SK-N-SH (cell line): ENCODE results near the gene EZR. TPM values are rescaled to one million over a fixed set of nuclear protein-coding genes. Genes with fewer than 3 reads are reported as not detected.

ENCODE experiments used
- CTCF ChIA-PET: fragments of 300-600, 350-600 bp; formaldehyde crosslinking; extraction: SDS; loops from one replicate; lab custom pipeline; 2021; lab: Yijun Ruan, JAX
- POLR2A ChIA-PET: fragments of 350-600 bp; sonication (Branson Sonifier 250); formaldehyde crosslinking; extraction: SDS; loops from one replicate; lab custom pipeline; 2020; ENCODE audit warnings: antibody characterized with exemption, inconsistent platforms; lab: Yijun Ruan, JAX
- DNase-seq: peaks from one replicate; pipeline ENCODE4 v3.0.0; 2012
- H2AFZ ChIP-seq: fragments of 200-600 bp; sonication (generic); 2 replicates; pipeline ENCODE4 v1.8.1; 2016; ENCODE audit warnings: antibody characterized with exemption, mild to moderate bottlenecking, low read depth
- H3F3A ChIP-seq: fragments of 200-600 bp; sonication (generic); replicated peaks from 2 replicates; pipeline ENCODE3; 2016; ENCODE audit warnings: antibody characterized with exemption, mild to moderate bottlenecking; ENCODE audit not compliant: insufficient read depth
- H3K27ac ChIP-seq, 2 experiments: fragments of 200-500 bp in 1 of 2; fragments of 200-600 bp in 1 of 2; sonication (Bioruptor generic) in 1 of 2; sonication (generic), shearing (Covaris generic) in 1 of 2; 2 replicates each; pipeline versions ENCODE4 v1.5.1 to v1.6.1; 2014 to 2016; ENCODE audit warnings: low read depth in 2 of 2, inconsistent platforms in 1 of 2, low read length in 1 of 2, mild to moderate bottlenecking in 1 of 2, mixed read lengths in 1 of 2
- H3K27me3 ChIP-seq: fragments of 200-600 bp; sonication (generic), shearing (Covaris generic); 2 replicates; pipeline ENCODE4 v1.6.1; 2016; ENCODE audit warnings: mixed run types; ENCODE audit not compliant: insufficient read depth
- H3K36me3 ChIP-seq, 2 experiments: fragments of 200-500 bp in 1 of 2; fragments of 200-600 bp in 1 of 2; sonication (Bioruptor generic) in 1 of 2; sonication (generic) in 1 of 2; replicated peaks in 1 of 2; 2 replicates each; pipeline versions ENCODE3 to v1.5.1; 2014 to 2016; ENCODE audit warnings: low read length in 1 of 2, mild to moderate bottlenecking in 1 of 2; ENCODE audit not compliant: insufficient read depth in 2 of 2, control insufficient read depth in 1 of 2
- H3K4me1 ChIP-seq, 2 experiments: fragments of 200-500 bp in 1 of 2; fragments of 200-600 bp in 1 of 2; sonication (Bioruptor generic) in 1 of 2; sonication (generic), shearing (Covaris generic) in 1 of 2; 2 replicates each; pipeline versions ENCODE4 v1.5.1 to v1.6.1; 2014 to 2016; ENCODE audit warnings: low read depth in 1 of 2, low read length in 1 of 2, mixed run types in 1 of 2; ENCODE audit not compliant: insufficient read depth in 2 of 2, control insufficient read depth in 1 of 2
- H3K4me2 ChIP-seq: fragments of 200-600 bp; sonication (generic), shearing (Covaris generic); 2 replicates; pipeline ENCODE4 v1.6.1; 2017; ENCODE audit warnings: mixed run types
- H3K4me3 ChIP-seq, 2 experiments: fragments of 200-500 bp in 1 of 2; fragments of 200-600 bp in 1 of 2; sonication (Bioruptor generic) in 1 of 2; sonication (generic), shearing (Covaris generic) in 1 of 2; 2 replicates each; pipeline versions ENCODE4 v1.5.1 to v1.8.1; 2014 to 2016; ENCODE audit warnings: low read depth in 2 of 2, inconsistent platforms in 1 of 2, low read length in 1 of 2, mild to moderate bottlenecking in 1 of 2, mixed read lengths in 1 of 2, moderate library complexity in 1 of 2
- H3K79me2 ChIP-seq: fragments of 200-600 bp; sonication (generic); 2 replicates; pipeline ENCODE4 v1.8.1; 2017; ENCODE audit warnings: mild to moderate bottlenecking; ENCODE audit not compliant: insufficient read depth
- H3K9ac ChIP-seq: fragments of 200-600 bp; sonication (generic); 2 replicates; pipeline ENCODE4 v1.6.1; 2017; ENCODE audit warnings: mixed run types
- H3K9me2 ChIP-seq: fragments of 200-600 bp; sonication (generic); 2 replicates; pipeline ENCODE4 v1.6.1; 2017; ENCODE audit warnings: mixed run types
- H3K9me3 ChIP-seq: fragments of 200-600 bp; sonication (generic); 2 replicates; pipeline ENCODE4 v1.6.1; 2017; ENCODE audit warnings: mixed run types, mild to moderate bottlenecking, moderate library complexity
- H4K20me1 ChIP-seq: fragments of 200-600 bp; sonication (generic); 2 replicates; pipeline ENCODE4 v1.6.1; 2017; ENCODE audit warnings: mild to moderate bottlenecking, mixed run types; ENCODE audit not compliant: insufficient read depth
- JUND ChIP-seq: IDR thresholded peaks from 2 replicates; pipeline ENCODE4 v1.4.0; 2012
- MEF2A ChIP-seq: IDR thresholded peaks from 2 replicates; pipeline ENCODE4 v1.4.0; 2012; ENCODE audit warnings: low read depth, borderline replicate concordance
- MXI1 ChIP-seq: IDR thresholded peaks from 2 replicates; pipeline ENCODE4 v1.6.1; 2012; ENCODE audit warnings: mild to moderate bottlenecking, low read depth, low read length, improper control_type of control experiment
- RAD21 ChIP-seq: IDR thresholded peaks from 2 replicates; pipeline ENCODE4 v1.6.1; 2012; ENCODE audit warnings: mild to moderate bottlenecking, low read length
- SMC3 ChIP-seq: IDR thresholded peaks from 2 replicates; pipeline ENCODE4 v1.6.1; 2012; ENCODE audit warnings: low read depth, low read length, improper control_type of control experiment
- TCF12 ChIP-seq: IDR thresholded peaks from 2 replicates; pipeline ENCODE4 v1.4.0; 2012
- YY1 ChIP-seq: IDR thresholded peaks from 2 replicates; pipeline ENCODE4 v1.4.0; 2012; ENCODE audit warnings: low read depth, mild to moderate bottlenecking
- WGBS: methylation state at CpG from one replicate; pipeline ENCODE4 v1.1.6; 2017; ENCODE audit warnings: low lambda C conversion rate; 5-methylcytosine and 5-hydroxymethylcytosine counted together
- polyA plus RNA-seq, 3 experiments: library from polyadenylated mRNA; depleted of rRNA; stranded (reverse); fragments of >200 nt; gene quantifications; 2 replicates each; pipeline ENCODE4 v1.2.3, GENCODE V29; 2012
- small RNA-seq, 7 experiments: library from RNA; depleted of rRNA; stranded (forward); fragments of <200 nt; gene quantifications; one replicate each; pipeline ENCODE3, GENCODE V24; 2012
- TF ChIP-seq, protein P1 (sequence below): fragments of 200-600 bp; sonication (generic); IDR thresholded peaks from 2 replicates; pipeline ENCODE4 v1.6.1; 2017; ENCODE audit warnings: antibody characterized with exemption, mild to moderate bottlenecking, moderate library complexity
- TF ChIP-seq, protein P2 (sequence below): fragments of 150-350 bp; IDR thresholded peaks from 2 replicates; pipeline ENCODE4 v1.6.1; 2016; ENCODE audit warnings: mild to moderate bottlenecking, low read depth, low read length

The EZR gene
- polyA plus RNA-seq, 1 of the 3 experiments (the other 2 are of a cell fraction) = 92.0 TPM

DNA sequence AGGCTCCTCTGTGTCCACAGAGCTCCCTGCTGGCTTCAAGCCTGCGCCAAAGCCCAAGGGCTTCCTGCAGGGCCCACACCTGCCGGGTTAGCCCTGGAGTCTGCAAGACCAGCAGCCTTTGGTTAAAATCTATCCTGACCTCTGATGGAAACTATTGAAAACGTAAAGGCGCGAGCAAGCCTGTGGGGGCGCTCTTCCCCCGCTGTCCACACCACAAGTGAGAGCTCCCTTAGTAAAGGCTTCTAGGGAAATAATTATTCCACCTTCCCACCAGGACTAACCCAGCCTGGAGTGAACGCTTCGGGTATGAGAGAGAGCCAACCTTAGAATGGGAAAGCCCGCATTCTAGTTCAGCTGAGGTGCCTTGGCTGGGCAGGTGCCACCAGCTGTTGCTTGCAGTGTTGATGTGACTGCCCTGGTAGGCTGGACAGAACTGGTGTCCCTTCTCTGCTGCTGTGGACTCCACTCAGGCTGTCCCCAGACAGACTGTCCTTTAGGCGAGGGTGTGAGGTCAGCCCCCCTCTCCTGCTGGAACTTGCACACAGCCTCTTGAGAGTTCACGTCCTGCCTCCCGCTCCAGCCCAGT, 100.6 kb downstream of the EZR start:
- no peak overlapping the region for H3K9ac ChIP-seq
- DNase-seq = peak; percentile 59
- WGBS = 95% methylated on average over 13 of the region's 13 CpGs
- TF ChIP-seq SMC3 (no peak), RAD21 (peak; percentile 59)
- TF ChIP-seq, protein P1, sequence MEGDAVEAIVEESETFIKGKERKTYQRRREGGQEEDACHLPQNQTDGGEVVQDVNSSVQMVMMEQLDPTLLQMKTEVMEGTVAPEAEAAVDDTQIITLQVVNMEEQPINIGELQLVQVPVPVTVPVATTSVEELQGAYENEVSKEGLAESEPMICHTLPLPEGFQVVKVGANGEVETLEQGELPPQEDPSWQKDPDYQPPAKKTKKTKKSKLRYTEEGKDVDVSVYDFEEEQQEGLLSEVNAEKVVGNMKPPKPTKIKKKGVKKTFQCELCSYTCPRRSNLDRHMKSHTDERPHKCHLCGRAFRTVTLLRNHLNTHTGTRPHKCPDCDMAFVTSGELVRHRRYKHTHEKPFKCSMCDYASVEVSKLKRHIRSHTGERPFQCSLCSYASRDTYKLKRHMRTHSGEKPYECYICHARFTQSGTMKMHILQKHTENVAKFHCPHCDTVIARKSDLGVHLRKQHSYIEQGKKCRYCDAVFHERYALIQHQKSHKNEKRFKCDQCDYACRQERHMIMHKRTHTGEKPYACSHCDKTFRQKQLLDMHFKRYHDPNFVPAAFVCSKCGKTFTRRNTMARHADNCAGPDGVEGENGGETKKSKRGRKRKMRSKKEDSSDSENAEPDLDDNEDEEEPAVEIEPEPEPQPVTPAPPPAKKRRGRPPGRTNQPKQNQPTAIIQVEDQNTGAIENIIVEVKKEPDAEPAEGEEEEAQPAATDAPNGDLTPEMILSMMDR = peak; percentile 56
- H3K9me2 ChIP-seq = no peaks in the 10 kb centered on the region
- H3F3A ChIP-seq = no peaks in the 10 kb centered on the region
- H3K4me3 ChIP-seq = no peak overlapping the region; a peak in 1 of 4 replicates
- no peak overlapping the region for H3K4me2 ChIP-seq
- no peak overlapping the region for H2AFZ ChIP-seq
- no peaks in the 10 kb centered on the region for H3K79me2 ChIP-seq
- H3K27me3 ChIP-seq = no peaks in the 10 kb centered on the region
- H4K20me1 ChIP-seq = no peaks in the 10 kb centered on the region
- H3K9me3 ChIP-seq = no peaks in the 10 kb centered on the region
- ChIA-PET POLR2A (interaction anchor here (0.6 kb wide), 1 partner anchor 262 kb away, joined by 4 read pairs; no protein-coding TSS in a partner anchor), CTCF (interaction anchor here (0.6 to 3.6 kb wide), 23 partner anchors 8 to 886 kb away, joined by 3 to 24 read pairs (median 3); no protein-coding TSS in a partner anchor)
- H3K4me1 ChIP-seq = peaks cover 2 to 15% of the 10 kb centered on the region in 2 experiments; a peak in 3 of 4 replicates
- no peaks in the 10 kb centered on the region for H3K36me3 ChIP-seq
- no peak overlapping the region for H3K27ac ChIP-seq

DNA sequence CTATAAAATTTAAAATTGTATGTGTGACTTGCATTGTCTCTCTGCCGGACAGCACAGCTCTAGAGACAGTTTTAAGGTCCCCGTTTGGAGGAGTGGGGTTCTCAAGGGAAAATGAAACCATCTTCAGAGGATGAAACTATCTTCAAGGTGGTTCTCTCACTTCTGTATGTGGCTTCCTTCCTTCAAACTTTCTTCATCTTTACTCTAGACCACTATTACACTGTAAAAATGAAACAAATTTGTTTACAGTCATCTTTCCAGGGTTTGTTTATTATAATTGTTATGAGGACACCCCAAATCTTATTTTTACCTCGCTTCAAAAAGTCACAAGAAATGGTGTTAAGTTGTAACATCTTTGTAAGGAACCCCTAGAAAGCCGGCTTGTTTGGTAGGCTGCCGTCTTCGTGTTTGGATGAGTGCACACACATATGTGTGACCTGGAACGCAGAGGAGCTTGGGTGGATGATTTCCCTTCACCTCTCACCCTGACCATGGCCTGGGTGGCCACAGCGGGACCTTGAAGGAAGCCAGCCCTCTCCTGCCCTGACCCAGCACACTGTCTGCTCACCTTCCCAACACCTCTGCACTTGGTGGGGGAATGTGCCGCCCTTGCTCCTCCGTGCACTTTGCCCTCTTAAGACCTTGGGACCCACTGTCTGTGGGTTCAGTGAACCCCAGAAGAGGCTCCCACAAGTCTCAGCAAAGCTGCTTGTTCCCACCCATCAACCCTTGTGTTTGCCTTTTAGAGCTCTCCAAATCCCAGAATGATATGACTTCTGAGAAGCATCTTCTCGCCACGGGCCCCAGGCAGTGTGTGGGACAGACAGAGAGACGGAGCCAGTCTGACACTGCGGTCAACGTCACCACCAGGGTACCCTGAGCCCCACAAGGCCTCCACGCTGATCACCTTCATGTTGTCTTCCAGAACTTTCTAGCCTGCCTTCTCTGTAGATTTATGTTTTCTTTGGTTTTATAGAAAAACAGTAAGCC, 101.5 kb downstream of the EZR start:
- no peaks in the 10 kb centered on the region for H3K27me3 ChIP-seq
- no peaks in the 10 kb centered on the region for H3K79me2 ChIP-seq
- no peak overlapping the region for H2AFZ ChIP-seq
- no peak for DNase-seq
- H3K9me2 ChIP-seq = no peaks in the 10 kb centered on the region
- H3K4me3 ChIP-seq = no peak overlapping the region
- no peak for TF ChIP-seq MXI1
- no peak for TF ChIP-seq TCF12
- no peak for TF ChIP-seq JUND
- TF ChIP-seq YY1 = no peak
- no peak for TF ChIP-seq MEF2A
- TF ChIP-seq, protein P2, sequence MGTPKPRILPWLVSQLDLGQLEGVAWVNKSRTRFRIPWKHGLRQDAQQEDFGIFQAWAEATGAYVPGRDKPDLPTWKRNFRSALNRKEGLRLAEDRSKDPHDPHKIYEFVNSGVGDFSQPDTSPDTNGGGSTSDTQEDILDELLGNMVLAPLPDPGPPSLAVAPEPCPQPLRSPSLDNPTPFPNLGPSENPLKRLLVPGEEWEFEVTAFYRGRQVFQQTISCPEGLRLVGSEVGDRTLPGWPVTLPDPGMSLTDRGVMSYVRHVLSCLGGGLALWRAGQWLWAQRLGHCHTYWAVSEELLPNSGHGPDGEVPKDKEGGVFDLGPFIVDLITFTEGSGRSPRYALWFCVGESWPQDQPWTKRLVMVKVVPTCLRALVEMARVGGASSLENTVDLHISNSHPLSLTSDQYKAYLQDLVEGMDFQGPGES = no peak
- ChIA-PET CTCF (interaction anchor here (0.6 to 3.6 kb wide), 15 partner anchors 7 to 885 kb away, joined by 3 to 24 read pairs (median 4); no protein-coding TSS in a partner anchor), POLR2A (no interaction called here)
- no peaks in the 10 kb centered on the region for H3K36me3 ChIP-seq
- H3K9ac ChIP-seq = no peak overlapping the region
- no peaks in the 10 kb centered on the region for H4K20me1 ChIP-seq
- peaks cover 2 to 15% of the 10 kb centered on the region in 2 experiments; a peak in 3 of 4 replicates for H3K4me1 ChIP-seq
- no peaks in the 10 kb centered on the region for H3K9me3 ChIP-seq
- H3K4me2 ChIP-seq = no peak overlapping the region
- H3F3A ChIP-seq = no peaks in the 10 kb centered on the region
- 86% methylated on average over 16 of the region's 16 CpGs for WGBS
- no peak overlapping the region for H3K27ac ChIP-seq

Small RNAs within 50 kb of the gene (small RNA-seq; reads per million reads assigned to genes)
- 0 reads per million in 7 experiments for gene MIR3918

Other genes starting within 250 kb of the EZR start
- gene DYNLT1, start 174.6 kb downstream of the EZR start, polyA plus RNA-seq (2012; rRNA removed) = 306 and 390 TPM in 2 replicates
- 2.0 and 2.3 TPM in 2 replicates for gene SYTL3, start 169.3 kb downstream of the EZR start, polyA plus RNA-seq (2012; rRNA removed)
- 2.1 and 2.6 TPM in 2 replicates for gene RSPH3, start 180.8 kb upstream of the EZR start, polyA plus RNA-seq (2012; rRNA removed)
- gene TAGAP, start 225.6 kb upstream of the EZR start, polyA plus RNA-seq (2012; rRNA removed) = not detected in 2 replicates